K562 (cell line): ENCODE results near the gene SLC13A3. TPM values are rescaled to one million over a fixed set of nuclear protein-coding genes. Genes with fewer than 3 reads are reported as not detected.

Experiments used
- ATAC-seq: fragments of 200-7000 bp; cut with Tn5 transposase; 3 replicates; pipeline ENCODE4 v1.9.1; 2020; ENCODE audit warnings: moderate library complexity
- BruUV-seq: library from RNA; stranded (reverse); fragments of 400-500 nt; replicated peaks from 2 replicates; lab custom pipeline; 2021; lab: Mats Ljungman, UMichigan
- CTCF ChIA-PET: fragments of 300-600 bp; formaldehyde crosslinking; extraction: SDS; loops from one replicate; lab custom pipeline; 2021; ENCODE audit warnings: low intra/inter-chr PET ratio; lab: Yijun Ruan, JAX
- POLR2A ChIA-PET: fragments of 300-600, 350-650 bp; sonication (Branson Sonifier 250); formaldehyde crosslinking; extraction: SDS; loops from one replicate; lab custom pipeline; 2021; ENCODE audit warnings: antibody characterized with exemption, inconsistent platforms; lab: Yijun Ruan, JAX
- DNase-seq, 4 experiments: peaks; one replicate each; pipeline versions ENCODE4 v3.0.0 to v3.0.0-alpha.2; 2011 to 2018; ENCODE audit warnings: low spot score in 3 of 4, mixed read lengths in 3 of 4; ENCODE audit errors: extremely low read depth in 1 of 4
- FAIRE-seq: peaks from 2 replicates; lab custom pipeline; 2011; peaks lifted over from hg19 to GRCh38; lab: Jason Lieb, UNC
- H2AFZ ChIP-seq: 2 replicates; pipeline ENCODE4 v1.6.0; 2011; ENCODE audit warnings: low read depth, low read length, control low read depth, inconsistent platforms
- H3K27ac ChIP-seq: fragments of 200-600 bp; 3 replicates; pipeline ENCODE4 v1.8.0; 2011; ENCODE audit warnings: low read depth, mild to moderate bottlenecking, control low read depth, inconsistent platforms, low read length, moderate library complexity, mixed read lengths; ENCODE audit errors: extremely low read depth
- H3K27me3 ChIP-seq, 2 experiments: fragments of 300-600 bp in 1 of 2; 2 replicates in 1 of 2; 3 replicates in 1 of 2; pipeline versions ENCODE4 v1.6.0 to v1.8.0; 2011; ENCODE audit warnings: inconsistent platforms in 2 of 2, low read length in 2 of 2, mild to moderate bottlenecking in 1 of 2, mixed read lengths in 1 of 2, moderate library complexity in 1 of 2; ENCODE audit not compliant: control insufficient read depth in 2 of 2, insufficient read depth in 2 of 2
- H3K36me3 ChIP-seq: fragments of 300-600 bp; 3 replicates; pipeline ENCODE4 v1.8.0; 2011; ENCODE audit warnings: mild to moderate bottlenecking, low read length, inconsistent platforms; ENCODE audit not compliant: control insufficient read depth, insufficient read depth
- H3K4me1 ChIP-seq, 2 experiments: fragments of 200-600 bp in 1 of 2; replicated peaks in 1 of 2; 2 replicates in 1 of 2; 3 replicates in 1 of 2; pipeline versions ENCODE4 v1.5.1 to v1.8.0; 2011; ENCODE audit warnings: inconsistent platforms in 2 of 2, low read length in 2 of 2, mild to moderate bottlenecking in 1 of 2, mixed read lengths in 1 of 2, moderate library complexity in 1 of 2; ENCODE audit not compliant: control insufficient read depth in 2 of 2, insufficient read depth in 2 of 2
- H3K4me2 ChIP-seq: 2 replicates; pipeline ENCODE4 v1.6.1; 2011; ENCODE audit warnings: low read length, control low read depth, inconsistent platforms, mixed read lengths; ENCODE audit not compliant: insufficient read depth
- H3K4me3 ChIP-seq: fragments of 200-600 bp; sonication (generic), shearing (Covaris generic); 2 replicates; pipeline ENCODE4 v1.5.1; 2016; ENCODE audit warnings: control low read depth, inconsistent platforms
- H3K79me2 ChIP-seq: fragments of 200-600 bp; 3 replicates; pipeline ENCODE4 v1.8.0; 2011; ENCODE audit warnings: low read length, inconsistent platforms; ENCODE audit not compliant: control insufficient read depth, insufficient read depth
- H3K9ac ChIP-seq, 2 experiments: 2 replicates each; pipeline versions ENCODE4 v1.6.0 to v1.6.1; 2011; ENCODE audit warnings: low read depth in 2 of 2, low read length in 2 of 2, control low read depth in 1 of 2, inconsistent platforms in 1 of 2, mild to moderate bottlenecking in 1 of 2, mixed read lengths in 1 of 2; ENCODE audit not compliant: insufficient read depth in 1 of 2
- H3K9me1 ChIP-seq: one replicate; pipeline ENCODE4 v1.6.0; 2011; ENCODE audit warnings: inconsistent platforms, mild to moderate bottlenecking, low read length, moderate library complexity; ENCODE audit not compliant: control insufficient read depth, insufficient read depth
- H3K9me3 ChIP-seq: replicated peaks from 2 replicates; pipeline ENCODE4 v1.5.1; 2011; ENCODE audit warnings: low read depth, low read length, inconsistent platforms; ENCODE audit not compliant: control insufficient read depth, insufficient read depth
- H4K20me1 ChIP-seq: replicated peaks from 2 replicates; pipeline ENCODE4 v1.6.1; 2011; ENCODE audit warnings: low read length, inconsistent platforms, mixed read lengths; ENCODE audit not compliant: control insufficient read depth, insufficient read depth
- CBFA2T2 ChIP-seq: fragments of 450-650 bp; conservative IDR thresholded peaks from 2 replicates; pipeline ENCODE4 v1.6.1; 2017; ENCODE audit warnings: mild to moderate bottlenecking
- HOMEZ ChIP-seq: fragments of 250-450 bp; sonication (Bioruptor Pico); IDR thresholded peaks from 2 replicates; pipeline ENCODE4 v1.4.0; 2020; ENCODE audit warnings: mild to moderate bottlenecking, moderate library complexity
- MBD1 ChIP-seq: fragments of 250-450 bp; sonication (Bioruptor Pico); IDR thresholded peaks from 2 replicates; pipeline ENCODE4 v1.8.0; 2022; ENCODE audit warnings: inconsistent platforms
- MYNN ChIP-seq, 2 experiments: sonication (generic); formaldehyde crosslinking in 1 of 2; IDR thresholded peaks; 2 replicates each; pipeline versions ENCODE4 v1.5.0 to v1.6.1; 2016 to 2020; ENCODE audit warnings: antibody characterized with exemption in 1 of 2, missing genetic modification reagents in 1 of 2
- RBM25 ChIP-seq: fragments of 200-400 bp; formaldehyde crosslinking; IDR thresholded peaks from 2 replicates; pipeline ENCODE4 v1.6.1; 2018; ENCODE audit warnings: low read length, low read depth, moderate library complexity; ENCODE audit not compliant: severe bottlenecking
- WGBS: fragments of 100-300 bp; shearing (Covaris generic); methylation state at CpG from one replicate; pipeline ENCODE4 v1.1.6; 2016; ENCODE audit warnings: low coverage, mixed read lengths; ENCODE audit not compliant: insufficient coverage; ENCODE audit errors: missing lambda C conversion rate; 5-methylcytosine and 5-hydroxymethylcytosine counted together
- in situ Hi-C: fragments of 300-500 bp; cut with MboI; formaldehyde crosslinking; loops from 4 replicates; pipeline ENCODE4 v1.15.0; 2018; ENCODE audit warnings: inconsistent platforms, mixed read lengths
- intact Hi-C: fragments of 100-400 bp; cut with micrococcal nuclease; formaldehyde crosslinking; loops from 2 replicates; pipeline ENCODE4 v1.14.2; 2022
- polyA plus RNA-seq, 8 experiments: library from polyadenylated mRNA; depleted of rRNA in 4 of 8; stranded (reverse) in 5 of 8; unstranded in 3 of 8; fragments of >200 nt; fragmentation: Nextera tagmentation in 2 of 8; fragmentation: Illumina TruSeq in 1 of 8; extraction: Ambion mirVana in 2 of 8; extraction: Trizol in 1 of 8; gene quantifications; 2 replicates each; pipeline versions ENCODE4 v1.2.1 to v1.2.3, GENCODE V29; 2011 to 2014; ENCODE audit warnings: inconsistent platforms in 1 of 8, missing spikeins in 1 of 8
- total RNA-seq, 7 experiments: library from RNA; depleted of rRNA in 6 of 7; stranded (reverse); fragments of >200 nt in 6 of 7; fragmentation: Illumina TruSeq in 2 of 7; extraction: Trizol in 2 of 7; gene quantifications; 2 replicates each; pipeline versions ENCODE4 v1.2.1 to v1.2.3, GENCODE V29; 2011 to 2021; ENCODE audit warnings: low replicate concordance in 1 of 7

SLC13A3 gene
- total and polyA plus RNA-seq, 9 of the 15 experiments (the other 6 are each of a cell fraction or from before 2014, with no cell fraction given), result 5.5 to 16.4 (median 8.5) TPM

- no peak for TF ChIP-seq MBD1 (CRISPR knock-in tag)
- TF ChIP-seq CBFA2T2, result no peak
- TF ChIP-seq MYNN (IDR thresholded peaks at IDR 0.05), result no peak
- TF ChIP-seq MYNN (CRISPR knock-in tag; IDR thresholded peaks at IDR 0.05), result no peak
Observed at GRCh38 chr20:46647469-46647868, 3.8 kb downstream of the SLC13A3 start (continued).

- FAIRE-seq (no peak), ATAC-seq (no peak), DNase-seq (no peak)
- intact Hi-C loops (loop anchor here (5.0 to 10.0 kb wide), 2 partner anchors 35 to 82 kb away; no protein-coding TSS in a partner anchor), in situ Hi-C loops (no loop called here)
- H3K9ac ChIP-seq, result no peak overlapping the region
- WGBS, result 76% methylated on average over 3 of the region's 3 CpGs
- H3K27me3 ChIP-seq, result no peaks in the 10 kb centered on the region
- H2AFZ ChIP-seq, result no peak overlapping the region
- POLR2A ChIA-PET, result interaction anchor here (0.8 kb wide), 1 partner anchor 13 kb away, joined by 3 read pairs; no protein-coding TSS in a partner anchor
- CTCF ChIA-PET, result no interaction called here
- no peak for TF ChIP-seq HOMEZ (CRISPR knock-in tag)
- peak; percentile 36 for TF ChIP-seq RBM25
- BruUV-seq, result no TSS peak
- peaks cover 20 to 22% of the 10 kb centered on the region in 2 experiments; a peak in 4 of 5 replicates for H3K4me1 ChIP-seq
- H3K36me3 ChIP-seq, result no peaks in the 10 kb centered on the region
- no peak overlapping the region for H3K27ac ChIP-seq
- H3K4me2 ChIP-seq, result no peak overlapping the region
- H3K79me2 ChIP-seq, result no peaks in the 10 kb centered on the region
- no peak overlapping the region for H3K4me3 ChIP-seq
- H3K9me1 ChIP-seq, result no peaks in the 10 kb centered on the region
- H4K20me1 ChIP-seq, result no peaks in the 10 kb centered on the region; the same call in 1 of the 2 replicates
- H3K9me3 ChIP-seq, result no peaks in the 10 kb centered on the region
Observed at GRCh38 chr20:46646659-46647380, 4.4 kb downstream of the SLC13A3 start.
